Cerebellar cortex (tissue), 1 donor: ENCODE data around the gene RHBDD2.
"Not testable (repeated sequence)": the region's sequence is repeated elsewhere in the genome, so short reads cannot be mapped to it uniquely, and the experiment has no call there.

Experiments used
- DNase-seq: peaks from one replicate; pipeline ENCODE4 v3.0.0-alpha.2; 2015; ENCODE audit warnings: low spot score

Gene RHBDD2

GRCh38 chr7:75878769-75879611 lies at the start of gene RHBDD2:
Gene RHBDD2, plus strand, starts transcription at chr7:75879034. Its CDS starts 49 bp downstream, at chr7:75879083.
- peak; percentile 92 for DNase-seq

- not testable (repeated sequence) for DNase-seq
These were observed 49.2 kb upstream of the RHBDD2 start for GRCh38 chr7:75829656-75830055.

- no peak for DNase-seq
These were observed 47.9 kb upstream of the RHBDD2 start for GRCh38 chr7:75830978-75831377.

GRCh38 chr7:75833662-75834061 lies 45.2 kb upstream of the RHBDD2 start:
- DNase-seq, result not testable (repeated sequence)

- DNase-seq, result no peak
These were observed 43.0 kb upstream of the RHBDD2 start for GRCh38 chr7:75835688-75836285.

- DNase-seq, result no peak
These were observed 42.0 kb upstream of the RHBDD2 start for GRCh38 chr7:75836798-75837197.

- not testable (repeated sequence) for DNase-seq
These were observed 40.4 kb upstream of the RHBDD2 start for GRCh38 chr7:75838281-75838930.

- DNase-seq, result no peak
These were observed 38.8 kb upstream of the RHBDD2 start for GRCh38 chr7:75840029-75840428.

- no peak for DNase-seq
These were observed 35.9 kb upstream of the RHBDD2 start for GRCh38 chr7:75842836-75843446.

- no peak for DNase-seq
These were observed 35.2 kb upstream of the RHBDD2 start for GRCh38 chr7:75843613-75844116.

GRCh38 chr7:75844158-75844557 lies 34.7 kb upstream of the RHBDD2 start:
- DNase-seq, result no peak

GRCh38 chr7:75845132-75845531 lies 33.7 kb upstream of the RHBDD2 start:
- not testable (repeated sequence) for DNase-seq

- no peak for DNase-seq
These were observed 31.1 kb upstream of the RHBDD2 start for GRCh38 chr7:75847707-75848106.

- no peak for DNase-seq
These were observed 29.3 kb upstream of the RHBDD2 start for GRCh38 chr7:75849573-75849972.

- no peak for DNase-seq
These were observed 28.6 kb upstream of the RHBDD2 start for GRCh38 chr7:75850235-75850634.

- no peak for DNase-seq
These were observed 24.6 kb upstream of the RHBDD2 start for GRCh38 chr7:75854233-75854632.

- DNase-seq, result not testable (repeated sequence)
These were observed 24.0 kb upstream of the RHBDD2 start for GRCh38 chr7:75854813-75855345.

GRCh38 chr7:75856536-75856935 lies 22.3 kb upstream of the RHBDD2 start:
- DNase-seq, result no peak

GRCh38 chr7:75858410-75858809 lies 20.4 kb upstream of the RHBDD2 start:
- DNase-seq, result no peak

- DNase-seq, result no peak
These were observed 17.2 kb upstream of the RHBDD2 start for GRCh38 chr7:75861636-75862035.

GRCh38 chr7:75864251-75864650 lies 14.6 kb upstream of the RHBDD2 start:
- not testable (repeated sequence) for DNase-seq

GRCh38 chr7:75866114-75866488 lies 12.7 kb upstream of the RHBDD2 start:
- DNase-seq, result peak; percentile 68
